ENCODE data around the gene ZSCAN5B. TPM values are rescaled to one million over a fixed set of nuclear protein-coding genes. Genes with fewer than 3 reads are reported as not detected.
"Not testable (repeated sequence)": the region's sequence is repeated elsewhere in the genome, so short reads cannot be mapped to it uniquely, and the experiment has no call there.

The ZSCAN5B gene
- total RNA-seq, 1 donor: not detected

DNA sequence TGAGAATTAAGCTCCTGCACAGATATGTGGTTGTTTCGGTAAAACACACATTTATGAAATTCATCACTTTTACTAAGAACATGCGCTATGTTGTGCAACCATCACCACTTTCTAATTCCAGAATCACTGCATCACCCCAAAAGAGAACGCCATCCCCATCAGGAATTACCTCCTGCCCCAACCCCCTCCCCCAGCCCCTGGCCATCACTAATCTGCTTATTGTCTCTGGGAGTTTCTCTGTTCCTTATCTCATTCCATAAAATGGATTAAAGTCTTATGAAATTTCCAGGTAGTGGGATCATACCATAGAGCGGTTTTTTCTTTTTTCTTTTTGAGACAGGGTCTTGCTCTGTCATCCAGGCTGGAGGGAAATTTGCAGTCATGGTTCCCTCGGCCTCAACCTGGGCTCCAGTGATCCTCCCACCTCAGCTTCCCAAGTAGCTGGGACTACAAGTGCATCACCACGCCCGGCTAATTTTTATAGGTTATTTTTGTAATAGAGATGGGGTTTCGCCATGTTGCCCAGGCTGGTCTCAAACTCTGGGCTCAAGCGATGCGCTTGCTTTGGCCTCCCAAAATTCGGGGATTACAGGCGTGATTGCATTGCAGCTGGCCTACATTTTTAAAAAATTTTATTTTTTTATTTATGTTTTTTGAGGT is 3.5 kb downstream of the ZSCAN5B start:
- TF ChIP-seq, protein P1, sequence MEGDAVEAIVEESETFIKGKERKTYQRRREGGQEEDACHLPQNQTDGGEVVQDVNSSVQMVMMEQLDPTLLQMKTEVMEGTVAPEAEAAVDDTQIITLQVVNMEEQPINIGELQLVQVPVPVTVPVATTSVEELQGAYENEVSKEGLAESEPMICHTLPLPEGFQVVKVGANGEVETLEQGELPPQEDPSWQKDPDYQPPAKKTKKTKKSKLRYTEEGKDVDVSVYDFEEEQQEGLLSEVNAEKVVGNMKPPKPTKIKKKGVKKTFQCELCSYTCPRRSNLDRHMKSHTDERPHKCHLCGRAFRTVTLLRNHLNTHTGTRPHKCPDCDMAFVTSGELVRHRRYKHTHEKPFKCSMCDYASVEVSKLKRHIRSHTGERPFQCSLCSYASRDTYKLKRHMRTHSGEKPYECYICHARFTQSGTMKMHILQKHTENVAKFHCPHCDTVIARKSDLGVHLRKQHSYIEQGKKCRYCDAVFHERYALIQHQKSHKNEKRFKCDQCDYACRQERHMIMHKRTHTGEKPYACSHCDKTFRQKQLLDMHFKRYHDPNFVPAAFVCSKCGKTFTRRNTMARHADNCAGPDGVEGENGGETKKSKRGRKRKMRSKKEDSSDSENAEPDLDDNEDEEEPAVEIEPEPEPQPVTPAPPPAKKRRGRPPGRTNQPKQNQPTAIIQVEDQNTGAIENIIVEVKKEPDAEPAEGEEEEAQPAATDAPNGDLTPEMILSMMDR (IDR thresholded peaks at IDR 0.05; ENCODE audit: insufficient read depth, low read depth, low read length): no peak
- DNase-seq (ENCODE audit: low read depth): no peak
- H3K4me3 ChIP-seq (ENCODE audit: low read depth, low read length): no peak overlapping the region

DNA sequence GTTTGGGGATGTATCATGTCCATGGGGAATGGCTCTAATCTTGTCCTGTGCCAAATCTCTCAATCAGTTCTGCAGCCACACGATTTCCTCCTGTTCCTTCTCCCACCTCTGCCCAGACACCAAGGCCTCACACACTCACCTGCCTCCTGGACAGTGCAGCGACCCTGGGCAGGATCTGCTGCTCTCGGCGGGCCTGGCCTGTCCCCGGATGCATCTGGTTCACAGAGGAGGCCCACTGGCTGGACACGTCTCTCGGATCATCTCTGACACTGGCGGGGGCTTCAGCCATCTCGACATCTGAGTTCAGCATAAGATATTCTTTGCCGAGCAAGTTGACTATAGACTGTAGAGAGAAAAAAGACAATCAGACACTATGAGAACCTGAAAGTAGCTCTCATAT is 5.9 kb downstream of the ZSCAN5B start:
- DNase-seq (ENCODE audit: low read depth): no peak
- H3K4me3 ChIP-seq (ENCODE audit: low read depth, low read length): no peak overlapping the region
- TF ChIP-seq, protein P1 (IDR thresholded peaks at IDR 0.05; ENCODE audit: insufficient read depth, low read depth, low read length): no peak

DNA sequence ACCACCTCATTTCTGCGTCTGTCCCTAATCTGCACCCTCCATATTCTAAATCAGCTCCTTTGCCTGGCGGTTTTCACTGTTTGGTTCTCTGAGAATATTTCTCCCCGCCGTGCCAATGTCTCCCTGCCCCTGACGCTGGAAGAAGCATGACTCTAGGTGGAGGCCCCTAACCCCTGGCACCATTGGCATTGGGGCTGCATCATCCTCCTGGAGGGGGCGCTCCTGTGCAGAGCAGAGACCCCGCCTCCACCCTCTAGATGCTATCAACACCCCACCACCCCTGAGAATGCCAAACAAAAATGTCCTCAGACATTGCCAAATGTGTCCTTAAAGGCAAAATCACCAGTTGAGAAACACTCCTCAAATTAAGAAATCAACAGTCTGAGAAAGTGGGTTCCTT is 6.5 kb downstream of the ZSCAN5B start:
- H3K4me3 ChIP-seq (ENCODE audit: low read depth, low read length): no peak overlapping the region
- TF ChIP-seq, protein P1 (IDR thresholded peaks at IDR 0.05; ENCODE audit: insufficient read depth, low read depth, low read length): no peak
- DNase-seq (ENCODE audit: low read depth): no peak

DNA sequence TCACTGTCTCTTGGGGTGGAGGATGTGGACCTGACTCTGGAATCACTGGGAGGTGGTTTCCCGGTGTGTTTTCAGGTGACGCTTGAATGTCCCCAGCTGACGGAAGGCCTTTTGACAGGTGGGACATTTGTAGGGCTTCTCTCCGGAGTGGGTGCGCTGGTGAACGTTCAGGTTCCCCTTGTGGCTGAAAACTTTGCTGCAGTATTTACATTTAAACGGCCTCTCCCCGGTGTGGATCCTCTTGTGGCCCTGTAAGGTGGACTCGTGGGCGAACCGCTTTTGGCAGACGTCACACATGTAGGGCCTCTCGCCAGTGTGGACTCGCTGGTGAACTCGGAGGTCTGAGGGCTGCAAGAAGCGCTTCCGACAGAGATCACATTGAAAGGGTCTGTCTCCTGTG is 7.8 kb downstream of the ZSCAN5B start:
- no peak overlapping the region for H3K4me3 ChIP-seq (ENCODE audit: low read depth, low read length)
- no peak for DNase-seq (ENCODE audit: low read depth)
- TF ChIP-seq, protein P1 (IDR thresholded peaks at IDR 0.05; ENCODE audit: insufficient read depth, low read depth, low read length): no peak

DNA sequence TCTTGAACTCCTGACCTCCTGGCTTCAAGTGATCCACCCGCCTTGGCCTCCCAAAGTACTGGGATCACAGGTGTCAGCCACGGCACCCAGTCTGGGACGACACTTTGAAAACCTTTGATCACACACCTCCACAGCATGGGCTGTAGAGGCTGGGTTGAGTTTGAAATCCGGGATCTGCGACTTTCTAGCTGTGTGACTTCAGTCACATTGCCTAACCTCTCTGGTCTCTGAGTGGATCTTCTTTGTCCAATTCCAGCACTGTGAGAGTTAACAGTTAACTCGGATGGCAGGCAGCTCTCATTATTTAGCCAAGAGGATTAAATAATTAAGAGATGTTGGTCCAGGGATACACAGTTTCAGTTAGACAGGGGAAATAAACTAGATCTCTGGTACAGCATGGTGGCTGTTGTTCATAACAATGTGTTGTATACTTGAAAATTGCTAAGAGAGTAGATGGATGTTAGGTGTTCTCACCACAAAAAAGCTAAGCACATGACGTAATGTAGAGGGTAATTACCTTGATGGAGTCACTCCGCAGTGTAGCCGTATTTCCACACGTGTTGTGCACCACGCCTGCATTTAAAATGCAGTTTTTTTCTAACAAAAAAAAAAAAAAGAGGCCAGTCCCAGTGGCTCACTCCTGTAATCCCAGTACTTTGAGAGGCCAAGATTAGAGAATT is 19.9 kb downstream of the ZSCAN5B start:
- DNase-seq (ENCODE audit: low read depth): no peak
- H3K4me3 ChIP-seq (ENCODE audit: low read depth, low read length): no peak overlapping the region
- TF ChIP-seq, protein P1 (IDR thresholded peaks at IDR 0.05; ENCODE audit: insufficient read depth, low read depth, low read length): no peak

DNA sequence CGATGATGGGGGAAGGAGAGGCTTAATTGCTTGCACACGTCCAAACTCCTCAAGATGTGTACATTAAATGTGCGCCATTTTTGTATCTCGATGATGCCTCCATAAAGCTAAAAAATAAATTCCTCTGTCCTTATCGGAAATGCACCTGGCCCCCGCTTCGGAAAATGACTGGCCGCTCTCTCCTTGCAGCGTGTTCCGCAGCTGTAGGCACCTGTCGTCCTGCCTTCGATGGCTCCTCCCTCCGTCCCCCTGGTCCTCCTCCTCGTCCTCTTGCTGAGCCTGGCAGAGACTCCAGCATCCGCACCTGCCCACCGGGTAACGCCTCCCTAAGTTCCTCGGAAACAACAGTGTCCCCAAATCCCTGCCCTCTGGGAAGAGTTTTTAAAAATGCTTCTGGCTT is 20.7 kb downstream of the ZSCAN5B start:
- H3K4me3 ChIP-seq (ENCODE audit: low read depth, low read length): no peak overlapping the region
- DNase-seq (ENCODE audit: low read depth): no peak
- TF ChIP-seq, protein P1 (IDR thresholded peaks at IDR 0.05; ENCODE audit: insufficient read depth, low read depth, low read length): no peak

DNA sequence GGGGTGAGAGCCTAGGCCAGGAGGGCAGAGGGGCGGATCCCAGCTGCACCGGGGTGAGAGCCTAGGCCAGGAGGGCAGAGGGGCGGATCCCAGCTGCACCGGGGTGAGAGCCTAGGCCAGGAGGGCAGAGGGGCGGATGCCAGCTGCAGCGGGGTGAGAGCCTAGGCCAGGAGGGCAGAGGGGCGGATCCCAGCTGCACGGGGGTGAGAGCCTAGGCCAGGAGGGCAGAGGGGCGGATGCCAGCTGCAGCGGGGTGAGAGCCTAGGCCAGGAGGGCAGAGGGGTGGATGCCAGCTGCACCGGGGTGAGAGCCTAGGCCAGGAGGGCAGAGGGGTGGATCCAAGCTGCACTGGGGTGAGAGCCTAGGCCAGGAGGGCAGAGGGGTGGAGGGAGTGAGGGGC is 21.3 kb downstream of the ZSCAN5B start:
- DNase-seq (ENCODE audit: low read depth); H3K4me3 ChIP-seq (ENCODE audit: low read depth, low read length): not testable (repeated sequence)

DNA sequence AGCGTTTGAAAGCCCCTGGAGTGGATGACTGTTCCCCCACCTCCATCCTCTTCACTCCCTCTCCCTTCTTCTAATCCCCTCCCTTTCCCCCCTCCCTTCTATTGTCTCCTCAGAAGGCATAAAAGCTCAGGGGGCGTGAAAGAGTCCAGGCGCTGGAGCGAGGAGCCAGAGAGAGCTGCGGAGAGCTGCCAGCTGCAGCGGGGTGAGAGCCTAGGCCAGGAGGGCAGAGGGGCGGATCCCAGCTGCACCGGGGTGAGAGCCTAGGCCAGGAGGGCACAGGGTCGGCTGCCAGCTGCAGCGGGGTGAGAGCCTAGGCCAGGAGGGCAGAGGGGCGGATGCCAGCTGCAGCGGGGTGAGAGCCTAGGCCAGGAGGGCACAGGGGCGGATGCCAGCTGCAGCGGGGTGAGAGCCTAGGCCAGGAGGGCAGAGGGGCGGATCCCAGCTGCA is 21.7 kb downstream of the ZSCAN5B start, which contains the start of gene GALP:
Gene GALP (plus strand): TSS at position 148 of the 447 bp plus-strand sequence. CDS start 1,101 bp downstream, outside the sequence.
- H3K4me3 ChIP-seq (ENCODE audit: low read depth, low read length); DNase-seq (ENCODE audit: low read depth): not testable (repeated sequence)

Data from fibroblast of villous mesenchyme (primary cell).